Osteocyte (in vitro differentiated cells): ENCODE results near the gene PARD3B. TPM values are rescaled to one million over a fixed set of nuclear protein-coding genes. Genes with fewer than 3 reads are reported as not detected.

Experiments used
- DNase-seq: peaks from one replicate; pipeline ENCODE4 v3.0.0; 2021; ENCODE audit warnings: mixed read lengths; ENCODE audit not compliant: unreplicated experiment; ENCODE audit errors: extremely low spot score
- H3K27ac Mint-ChIP-seq: one replicate; pipeline ENCODE4 v1.8.0; 2021; ENCODE audit warnings: mild to moderate bottlenecking, mixed read lengths; ENCODE audit not compliant: unreplicated experiment
- H3K27me3 Mint-ChIP-seq: one replicate; pipeline ENCODE4 v1.8.0; 2021; ENCODE audit warnings: mixed read lengths; ENCODE audit not compliant: unreplicated experiment
- H3K36me3 Mint-ChIP-seq: one replicate; pipeline ENCODE4 v1.8.0; 2021; ENCODE audit warnings: mixed read lengths; ENCODE audit not compliant: unreplicated experiment
- H3K4me1 Mint-ChIP-seq: one replicate; pipeline ENCODE4 v1.8.0; 2021; ENCODE audit warnings: mixed read lengths; ENCODE audit not compliant: unreplicated experiment
- H3K4me3 Mint-ChIP-seq: one replicate; pipeline ENCODE4 v1.8.0; 2021; ENCODE audit warnings: mild to moderate bottlenecking, moderate library complexity, mixed read lengths; ENCODE audit not compliant: unreplicated experiment
- H3K9me3 Mint-ChIP-seq: one replicate; pipeline ENCODE4 v1.8.0; 2021; ENCODE audit warnings: mixed read lengths; ENCODE audit not compliant: unreplicated experiment
- total RNA-seq: library from RNA; stranded (reverse); gene quantifications from 2 replicates; pipeline ENCODE4 v1.2.1, GENCODE V29; 2021
- TF ChIP-seq, protein P1 (sequence below): fragments of 200-600 bp; sonication (generic); IDR thresholded peaks from 2 replicates; pipeline ENCODE4 v1.5.0; 2021; ENCODE audit warnings: antibody characterized with exemption, mild to moderate bottlenecking, moderate library complexity

The PARD3B gene
- total RNA-seq, 1 donor from 2014 or later: 26.7 TPM

DNA sequence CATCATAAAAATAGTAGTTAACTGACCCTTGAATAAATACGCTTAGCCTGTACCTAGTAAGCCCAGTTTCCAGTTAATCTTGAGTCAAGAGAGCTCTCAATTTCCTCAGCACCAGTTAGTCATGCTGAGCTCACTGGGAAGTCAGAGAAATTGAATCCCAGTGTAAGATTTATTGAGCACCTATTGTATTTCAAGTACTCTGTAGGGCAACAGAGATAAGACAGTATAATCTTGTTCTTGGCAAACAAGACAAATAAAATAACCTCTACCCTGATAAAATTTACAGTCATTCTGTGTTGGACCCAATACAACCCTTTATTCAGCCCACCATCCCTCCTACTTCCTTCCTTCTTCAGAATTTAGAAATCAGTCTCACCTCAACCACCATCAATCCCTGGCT is 1065.2 kb downstream of the PARD3B start:
- no peaks in the 10 kb centered on the region for H3K36me3 Mint-ChIP-seq
- no peaks in the 10 kb centered on the region for H3K9me3 Mint-ChIP-seq
- no peak overlapping the region for H3K27ac Mint-ChIP-seq
- DNase-seq: no peak
- H3K4me1 Mint-ChIP-seq: peaks cover 36% of the 10 kb centered on the region
- TF ChIP-seq, protein P1, sequence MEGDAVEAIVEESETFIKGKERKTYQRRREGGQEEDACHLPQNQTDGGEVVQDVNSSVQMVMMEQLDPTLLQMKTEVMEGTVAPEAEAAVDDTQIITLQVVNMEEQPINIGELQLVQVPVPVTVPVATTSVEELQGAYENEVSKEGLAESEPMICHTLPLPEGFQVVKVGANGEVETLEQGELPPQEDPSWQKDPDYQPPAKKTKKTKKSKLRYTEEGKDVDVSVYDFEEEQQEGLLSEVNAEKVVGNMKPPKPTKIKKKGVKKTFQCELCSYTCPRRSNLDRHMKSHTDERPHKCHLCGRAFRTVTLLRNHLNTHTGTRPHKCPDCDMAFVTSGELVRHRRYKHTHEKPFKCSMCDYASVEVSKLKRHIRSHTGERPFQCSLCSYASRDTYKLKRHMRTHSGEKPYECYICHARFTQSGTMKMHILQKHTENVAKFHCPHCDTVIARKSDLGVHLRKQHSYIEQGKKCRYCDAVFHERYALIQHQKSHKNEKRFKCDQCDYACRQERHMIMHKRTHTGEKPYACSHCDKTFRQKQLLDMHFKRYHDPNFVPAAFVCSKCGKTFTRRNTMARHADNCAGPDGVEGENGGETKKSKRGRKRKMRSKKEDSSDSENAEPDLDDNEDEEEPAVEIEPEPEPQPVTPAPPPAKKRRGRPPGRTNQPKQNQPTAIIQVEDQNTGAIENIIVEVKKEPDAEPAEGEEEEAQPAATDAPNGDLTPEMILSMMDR: no peak
- no peak overlapping the region for H3K4me3 Mint-ChIP-seq
- H3K27me3 Mint-ChIP-seq: no peaks in the 10 kb centered on the region

DNA sequence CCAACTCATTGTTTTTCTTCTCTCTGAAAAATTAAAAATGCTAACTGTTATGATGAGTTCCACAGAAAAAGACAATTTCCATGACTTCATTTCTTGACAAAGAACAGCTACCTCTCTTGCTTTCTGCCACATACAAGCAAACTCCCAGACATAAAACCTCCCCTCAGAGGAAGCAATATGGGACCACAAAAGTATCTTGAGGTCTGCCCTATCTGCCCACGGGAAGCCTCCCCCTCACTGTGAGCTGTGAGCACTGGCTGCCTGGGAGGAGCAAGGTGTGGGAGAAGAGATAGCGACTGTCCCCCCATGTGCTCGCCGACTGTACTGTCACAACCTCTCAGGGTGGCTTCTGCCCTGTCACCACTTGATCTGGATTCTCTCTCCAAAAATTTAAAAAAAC is 1067.4 kb downstream of the PARD3B start:
- Mint-ChIP-seq H3K4me3 (no peak overlapping the region), H3K9me3 (no peaks in the 10 kb centered on the region), H3K27ac (peak overlapping the region; percentile 46), H3K36me3 (peaks cover 3% of the 10 kb centered on the region), H3K4me1 (peaks cover 36% of the 10 kb centered on the region), H3K27me3 (no peaks in the 10 kb centered on the region)
- TF ChIP-seq, protein P1: no peak
- no peak for DNase-seq

DNA sequence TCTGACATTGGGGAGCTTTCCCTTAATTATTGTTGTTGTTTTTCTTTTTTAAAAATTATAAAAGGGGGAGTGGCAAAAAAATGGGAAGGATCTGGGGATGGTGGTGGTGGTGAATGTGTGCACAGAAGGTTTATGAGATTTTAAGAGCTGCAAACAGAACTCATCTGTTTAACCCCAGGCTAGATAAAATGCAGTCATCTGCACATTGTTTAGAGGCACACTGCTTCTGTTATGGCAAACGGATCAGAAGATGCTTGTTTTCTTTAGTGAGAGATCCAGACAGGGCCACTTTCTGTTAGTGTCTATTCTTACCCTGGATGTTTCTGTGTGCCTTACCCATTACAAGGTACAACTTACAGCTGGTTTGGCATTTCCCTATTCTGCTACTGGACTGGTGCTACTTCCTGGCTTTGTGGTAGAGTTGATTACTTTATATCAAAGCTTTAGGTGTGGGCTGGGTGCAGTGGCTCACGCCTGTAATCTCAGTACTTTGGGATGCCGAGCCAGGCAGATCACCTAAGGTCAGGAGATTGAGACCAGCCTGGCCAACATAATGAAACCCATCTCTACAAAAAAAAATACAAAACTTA is 1068.8 kb downstream of the PARD3B start:
- TF ChIP-seq, protein P1: no peak
- H3K27ac Mint-ChIP-seq: no peak overlapping the region
- H3K9me3 Mint-ChIP-seq: no peaks in the 10 kb centered on the region
- H3K36me3 Mint-ChIP-seq: peaks cover 3% of the 10 kb centered on the region
- no peaks in the 10 kb centered on the region for H3K27me3 Mint-ChIP-seq
- H3K4me3 Mint-ChIP-seq: no peak overlapping the region
- DNase-seq: no peak
- peaks cover 36% of the 10 kb centered on the region for H3K4me1 Mint-ChIP-seq

GRCh38 chr2:205614965-205615364 is 1069.7 kb downstream of the PARD3B start:
- no peak overlapping the region for H3K4me3 Mint-ChIP-seq
- no peaks in the 10 kb centered on the region for H3K9me3 Mint-ChIP-seq
- DNase-seq: no peak
- H3K27ac Mint-ChIP-seq: no peak overlapping the region
- peaks cover 33% of the 10 kb centered on the region for H3K4me1 Mint-ChIP-seq
- H3K27me3 Mint-ChIP-seq: no peaks in the 10 kb centered on the region
- TF ChIP-seq, protein P1: no peak
- peaks cover 3% of the 10 kb centered on the region for H3K36me3 Mint-ChIP-seq

GRCh38 chr2:205617905-205618304 is 1072.6 kb downstream of the PARD3B start:
- DNase-seq: no peak
- TF ChIP-seq, protein P1: no peak
- no peaks in the 10 kb centered on the region for H3K9me3 Mint-ChIP-seq
- H3K4me3 Mint-ChIP-seq: no peak overlapping the region
- peaks cover 3% of the 10 kb centered on the region for H3K36me3 Mint-ChIP-seq
- H3K27ac Mint-ChIP-seq: no peak overlapping the region
- no peaks in the 10 kb centered on the region for H3K27me3 Mint-ChIP-seq
- peaks cover 13% of the 10 kb centered on the region for H3K4me1 Mint-ChIP-seq
